Lung microvascular endothelial cell (primary cell): ENCODE results near the gene AATF. TPM values are rescaled to one million over a fixed set of nuclear protein-coding genes. Genes with fewer than 3 reads are reported as not detected.

Source experiments
- DNase-seq, 2 donors: peaks; one replicate each; pipeline versions ENCODE4 v3.0.0 to v3.0.0-alpha.2; 2010; ENCODE audit warnings: low read depth in 2 of 2
- total RNA-seq: library from RNA; depleted of rRNA; stranded (reverse); fragments of >200 nt; gene quantifications from 2 replicates; pipeline ENCODE4 v1.2.1, GENCODE V29; 2014

Gene AATF
- total RNA-seq, 1 donor from 2014 or later, result 17.1 TPM

DNA sequence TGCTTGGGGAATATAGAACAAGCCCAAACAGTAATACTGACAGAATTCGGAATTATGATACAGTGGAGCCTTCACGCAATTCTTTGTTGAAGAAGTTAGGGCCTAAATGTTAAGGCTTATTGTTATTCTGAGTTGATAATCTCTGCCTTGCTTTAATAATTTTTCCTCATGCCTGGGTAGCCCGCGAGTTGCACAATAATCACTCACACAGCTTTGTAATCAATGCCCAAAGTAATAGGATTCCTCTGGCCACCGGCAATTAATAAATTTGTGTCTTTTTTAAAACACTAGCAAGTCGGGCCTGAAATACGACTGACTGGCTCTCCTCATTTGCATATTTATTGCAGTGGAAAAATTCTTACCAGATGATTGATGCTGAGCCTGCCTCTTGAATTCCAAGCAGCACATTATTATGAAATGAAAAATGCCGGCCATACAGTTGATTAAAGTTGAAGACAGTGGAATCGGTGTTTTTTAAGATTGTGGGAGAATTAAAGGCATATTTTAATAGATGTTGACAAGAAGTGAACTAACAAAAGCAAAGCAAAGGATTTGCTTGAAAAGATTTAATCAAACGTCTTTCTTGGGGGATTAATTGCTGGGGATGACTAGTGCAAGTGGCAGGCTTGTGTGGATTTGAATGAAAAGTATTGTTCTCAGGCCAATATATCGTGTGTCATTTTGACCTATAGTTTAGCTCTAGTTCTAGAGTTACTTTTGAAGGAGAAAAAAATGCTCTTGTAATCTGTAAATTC lies 30.2 kb downstream of the AATF start:
- peak in 1 of 2 donors; percentile 41 for DNase-seq

GRCh38 chr17:36979565-36979941 lies 30.8 kb downstream of the AATF start:
- DNase-seq, result peak; percentile 29 to 36

- DNase-seq, result peak; percentile 19 to 51
Observed at GRCh38 chr17:36980280-36980761, 31.6 kb downstream of the AATF start.

GRCh38 chr17:36983618-36984017 lies 34.9 kb downstream of the AATF start:
- no peak for DNase-seq

GRCh38 chr17:36989173-36989572 lies 40.4 kb downstream of the AATF start:
- DNase-seq, result no peak

GRCh38 chr17:36992701-36993100 lies 43.9 kb downstream of the AATF start:
- DNase-seq, result no peak

- DNase-seq, result no peak
Observed at GRCh38 chr17:36993227-36993626, 44.5 kb downstream of the AATF start.

- no peak for DNase-seq
Observed at GRCh38 chr17:36994438-36994837, 45.7 kb downstream of the AATF start.

DNA sequence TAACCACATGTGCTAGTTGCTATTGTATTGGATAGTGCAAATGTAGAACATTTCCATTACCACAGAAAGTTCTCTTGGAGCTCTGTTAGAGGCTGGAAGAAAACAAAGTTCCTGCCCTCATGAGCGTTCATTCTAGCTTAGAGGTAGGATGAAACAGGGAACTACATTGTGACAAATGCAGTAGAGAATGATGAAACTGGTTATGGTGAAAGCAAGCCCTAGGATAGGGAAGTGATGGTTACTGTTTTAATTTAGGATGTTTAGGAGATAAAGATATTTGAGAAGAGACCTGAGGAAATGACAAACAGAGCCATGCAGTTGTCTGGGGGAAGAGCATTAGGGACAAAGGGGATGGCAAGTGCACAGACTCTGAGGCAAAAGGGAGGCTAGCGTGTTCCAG lies 50.7 kb downstream of the AATF start:
- no peak for DNase-seq

DNA sequence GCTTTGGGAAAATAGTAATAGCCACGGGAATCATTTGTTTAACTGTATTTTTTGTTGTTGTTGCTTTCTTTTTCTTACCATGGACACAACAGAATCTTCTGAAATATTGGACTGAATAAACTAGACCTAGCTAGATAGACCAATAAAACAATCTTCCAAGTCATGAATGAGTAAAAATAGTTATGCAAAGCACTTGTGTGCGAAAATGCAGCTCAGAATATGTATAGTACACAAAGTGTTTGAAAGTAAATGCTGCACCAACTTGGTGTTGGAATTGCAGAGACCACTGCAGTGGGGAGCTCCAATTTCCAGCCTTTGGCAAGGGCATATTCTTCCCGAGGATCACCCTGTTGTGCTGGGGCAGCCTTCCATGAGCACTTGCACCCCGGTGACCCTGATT lies 68.0 kb downstream of the AATF start:
- no peak for DNase-seq

GRCh38 chr17:37017404-37017803 lies 68.7 kb downstream of the AATF start:
- DNase-seq, result no peak

DNA sequence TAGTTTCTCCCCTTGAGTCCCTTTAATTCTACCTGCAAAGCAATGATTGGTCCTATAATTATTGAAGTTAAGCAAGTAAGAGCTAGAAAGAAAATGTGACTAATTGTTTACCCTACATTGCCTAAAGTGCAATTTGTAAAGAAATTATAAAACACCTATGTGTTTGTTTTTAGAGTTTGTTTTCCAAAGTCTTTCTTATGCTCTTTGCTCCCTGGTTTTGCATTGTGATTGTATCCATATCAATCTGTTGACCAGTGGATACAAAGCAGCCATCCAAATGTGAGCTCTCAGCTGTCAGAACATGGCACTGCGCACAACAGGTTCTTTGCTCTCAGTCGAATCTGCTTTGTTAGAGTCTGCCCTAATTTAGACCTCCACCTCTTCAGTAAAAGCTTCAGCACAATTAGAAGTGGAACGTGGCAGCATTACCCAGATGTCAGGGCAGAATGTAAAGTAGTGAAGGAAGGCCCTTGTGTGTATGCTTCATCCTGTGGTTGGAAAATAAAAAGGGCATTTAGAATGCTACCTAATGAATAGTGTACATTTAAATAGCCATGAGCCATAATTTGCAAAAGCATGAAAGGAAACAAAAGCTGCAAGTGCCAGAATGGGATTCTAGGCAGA lies 70.5 kb downstream of the AATF start:
- DNase-seq, result no peak

DNA sequence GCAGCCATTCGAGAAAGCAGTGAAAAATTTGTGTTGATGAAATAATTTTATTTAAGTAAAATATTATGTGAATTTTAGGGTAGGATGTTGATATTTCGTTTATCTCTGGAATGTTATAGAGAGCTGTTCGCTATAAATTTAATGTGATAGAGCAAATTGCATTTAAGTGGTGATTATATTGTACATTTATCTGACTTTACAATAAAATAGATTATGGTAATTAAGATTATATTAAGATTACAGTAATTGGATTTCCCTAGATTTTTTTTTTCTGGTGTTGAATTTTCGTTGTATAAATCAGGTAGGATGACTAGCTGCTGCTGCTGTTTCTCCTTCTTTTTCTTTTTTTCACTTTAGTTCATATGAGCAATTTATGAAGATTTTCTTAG lies 71.0 kb downstream of the AATF start:
- DNase-seq, result no peak

DNA sequence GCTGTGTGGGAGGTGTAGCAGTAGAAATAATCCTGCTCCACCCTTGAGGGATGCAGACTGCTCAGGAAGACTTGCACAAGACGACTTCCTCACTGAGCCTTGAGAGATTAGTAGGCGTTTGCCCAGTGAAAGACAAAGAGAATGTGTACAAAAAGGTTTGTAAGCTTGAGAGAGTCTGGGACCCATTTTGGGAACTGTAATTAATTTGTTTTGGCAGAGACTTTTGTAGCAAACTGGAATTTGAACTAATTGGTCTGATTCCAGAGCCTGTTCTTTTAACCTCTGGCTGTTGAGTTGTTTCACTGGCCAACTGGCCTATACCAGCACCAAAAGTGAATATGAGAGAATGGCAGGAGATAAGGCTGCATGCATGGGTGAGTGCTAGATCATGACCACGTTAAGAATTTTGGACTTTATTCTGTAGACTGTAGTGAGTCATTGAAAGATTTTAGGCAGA lies 75.5 kb downstream of the AATF start:
- no peak for DNase-seq

- no peak for DNase-seq
Observed at GRCh38 chr17:37025238-37025637, 76.5 kb downstream of the AATF start.

GRCh38 chr17:37025847-37026530 lies 77.2 kb downstream of the AATF start:
- no peak for DNase-seq

- DNase-seq, result no peak
Observed at GRCh38 chr17:37026531-37026869, 77.7 kb downstream of the AATF start.

- DNase-seq, result no peak
Observed at GRCh38 chr17:37028040-37028439, 79.3 kb downstream of the AATF start.

DNA sequence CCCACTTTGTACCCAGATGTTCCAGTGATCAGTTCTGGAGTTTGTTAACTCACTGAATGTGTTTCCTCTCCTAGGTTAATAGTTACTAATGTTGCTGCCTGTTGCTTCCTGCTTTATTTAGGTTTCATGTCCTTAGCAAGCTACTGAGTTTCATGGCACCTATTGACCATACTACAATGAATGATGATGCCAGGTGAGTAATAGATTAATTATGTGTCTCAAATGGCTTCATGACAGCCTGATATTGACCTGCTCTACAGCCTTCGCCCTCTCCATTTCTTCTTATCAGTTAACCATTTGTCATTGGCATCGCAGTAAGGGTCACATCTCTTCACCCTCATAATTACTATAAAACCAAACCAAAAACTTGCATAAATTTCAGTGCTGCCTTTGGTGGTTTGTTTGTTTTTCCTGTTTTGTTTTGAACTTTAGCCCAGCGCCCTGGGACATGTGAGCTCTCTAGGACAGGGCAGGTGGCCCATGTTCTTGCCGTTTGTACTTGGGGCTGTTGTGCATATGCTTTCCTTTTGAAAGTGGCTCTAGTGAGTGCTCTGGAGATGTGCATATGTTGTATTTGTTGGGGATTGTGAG lies 82.8 kb downstream of the AATF start:
- DNase-seq, result no peak

DNA sequence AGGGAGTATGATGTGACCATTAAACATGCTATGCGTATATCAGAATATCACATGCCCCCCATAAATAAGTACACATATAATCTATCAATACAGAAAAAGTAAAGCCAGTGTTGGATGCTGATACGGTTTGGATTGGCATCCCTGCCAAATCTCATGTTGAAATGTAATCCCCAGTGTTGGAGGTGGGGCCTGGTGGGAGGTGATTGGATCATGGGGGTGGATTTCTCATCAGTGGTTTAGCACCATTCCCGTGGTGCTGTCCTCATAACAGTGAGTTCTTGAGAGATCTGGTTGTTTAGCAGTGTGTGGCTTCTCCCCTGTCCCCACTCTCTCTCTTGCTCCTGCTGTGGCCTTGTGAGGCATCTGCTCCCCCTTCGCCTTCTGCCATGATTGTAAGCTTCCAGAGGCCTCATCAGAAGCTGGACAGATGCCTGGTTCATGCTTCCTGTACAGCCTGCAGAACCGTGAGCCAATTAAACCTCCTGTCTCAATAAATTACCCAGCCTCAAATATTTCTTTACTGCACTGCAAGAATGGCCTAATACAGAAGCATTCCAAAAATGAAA lies 88.9 kb downstream of the AATF start:
- DNase-seq, result no peak

- DNase-seq, result no peak
Observed at GRCh38 chr17:37039269-37039668, 90.5 kb downstream of the AATF start.

DNA sequence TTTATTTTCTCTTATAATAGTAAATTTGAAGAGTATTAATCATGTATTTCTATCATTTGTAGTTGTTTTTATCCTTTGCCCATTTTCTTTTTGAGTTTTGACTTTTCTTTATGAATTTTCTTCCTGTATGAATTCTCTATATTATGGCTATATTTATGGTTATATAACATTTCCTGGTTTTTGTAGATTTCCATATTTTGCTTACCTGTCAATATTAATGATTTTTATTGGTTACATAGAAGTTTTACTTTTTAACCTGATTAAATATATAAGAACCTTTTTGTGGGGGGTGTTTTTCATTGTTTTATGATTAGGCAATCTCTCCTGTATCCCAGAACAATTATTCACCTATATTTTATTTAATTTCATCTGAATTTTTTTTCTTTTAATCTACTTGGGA lies 93.2 kb downstream of the AATF start:
- no peak for DNase-seq
